NCI-H1105 (cell line): Measurements from ENCODE around the gene OR11H12.
"Not testable (repeated sequence)": the region's sequence is repeated elsewhere in the genome, so short reads cannot be mapped to it uniquely, and the experiment has no call there.

ENCODE experiments used
- DNase-seq: peaks from one replicate; lab custom pipeline; 2025; lab: John Stamatoyannopoulos, UW

The OR11H12 gene, protein sequence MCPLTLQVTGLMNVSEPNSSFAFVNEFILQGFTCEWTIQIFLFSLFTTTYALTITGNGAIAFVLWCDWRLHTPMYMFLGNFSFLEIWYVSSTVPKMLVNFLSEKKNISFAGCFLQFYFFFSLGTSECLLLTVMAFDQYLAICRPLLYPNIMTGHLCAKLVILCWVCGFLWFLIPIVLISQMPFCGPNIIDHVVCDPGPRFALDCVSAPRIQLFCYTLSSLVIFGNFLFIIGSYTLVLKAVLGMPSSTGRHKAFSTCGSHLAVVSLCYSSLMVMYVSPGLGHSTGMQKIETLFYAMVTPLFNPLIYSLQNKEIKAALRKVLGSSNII

DNA sequence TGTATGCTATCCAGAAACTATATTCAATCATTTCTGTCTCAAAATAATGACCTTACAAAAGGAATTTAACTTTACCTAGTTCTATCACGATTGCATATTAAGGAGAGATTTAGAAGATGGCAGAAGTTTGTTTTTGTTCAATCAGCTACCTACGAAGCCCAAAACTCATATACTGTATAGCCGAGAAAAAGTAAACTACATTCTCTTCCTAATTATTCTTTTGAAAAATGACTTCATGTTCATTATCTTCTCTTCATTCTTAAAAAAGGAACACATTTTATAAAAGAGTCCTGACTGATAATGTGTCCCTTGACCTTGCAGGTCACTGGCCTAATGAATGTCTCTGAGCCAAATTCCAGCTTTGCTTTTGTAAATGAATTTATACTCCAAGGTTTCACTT, at the start of gene OR11H12:
Gene OR11H12 (plus strand): TSS at position 301 of the 400 bp plus-strand sequence. CDS start 0 bp downstream, at position 301.
- DNase-seq = not testable (repeated sequence)

DNA sequence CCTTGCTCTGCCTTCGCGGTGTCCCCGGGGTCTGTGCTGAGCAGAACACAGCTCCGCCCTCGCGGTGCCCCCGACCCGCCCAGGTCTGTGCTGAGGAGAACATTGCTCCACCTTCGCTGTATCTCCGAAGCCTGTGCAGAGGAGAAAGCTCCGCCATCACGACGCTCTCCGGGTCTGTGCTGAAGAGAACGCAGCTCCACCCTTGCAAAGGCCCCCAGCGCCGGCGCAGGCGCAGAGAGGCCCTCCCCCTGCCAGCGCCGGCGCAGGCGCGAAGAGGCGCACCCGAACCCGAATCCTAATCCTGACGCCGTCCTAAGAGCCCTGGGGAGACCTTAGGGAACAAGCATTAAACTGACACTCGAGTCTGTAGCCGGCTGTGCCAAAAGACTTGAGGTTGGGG, 18.0 kb upstream of the OR11H12 start:
- DNase-seq = not testable (repeated sequence)

DNA sequence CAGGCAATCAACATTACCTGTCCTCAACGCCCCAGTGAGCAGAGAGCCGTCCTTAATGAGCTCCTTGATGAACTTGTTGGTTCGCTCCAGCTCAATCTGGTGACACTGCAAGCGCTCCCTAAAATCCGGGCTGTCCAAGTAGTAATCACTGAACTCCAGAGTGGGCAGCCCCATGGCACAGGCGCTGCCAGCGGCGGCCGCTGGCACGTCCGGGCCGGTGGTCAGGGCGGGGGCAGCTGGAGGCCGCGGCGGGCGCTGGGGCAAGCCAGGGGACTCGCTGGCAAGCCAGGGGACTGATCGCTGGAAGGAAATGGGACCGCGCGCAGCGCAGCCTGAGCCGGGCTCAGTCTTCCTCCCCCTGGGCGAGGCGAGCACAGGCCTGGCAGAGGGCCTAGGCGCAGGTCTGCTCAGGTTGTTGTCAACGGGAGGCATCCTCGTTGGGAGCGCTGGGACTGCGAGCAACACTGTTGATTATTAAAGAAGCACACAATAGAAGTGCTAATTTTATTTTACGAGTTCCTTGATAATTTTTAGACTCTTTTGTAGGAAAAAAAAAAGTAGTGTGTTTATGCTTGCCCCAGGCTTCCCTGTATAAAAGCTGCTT, 25.8 kb downstream of the OR11H12 start:
- DNase-seq = not testable (repeated sequence)

DNA sequence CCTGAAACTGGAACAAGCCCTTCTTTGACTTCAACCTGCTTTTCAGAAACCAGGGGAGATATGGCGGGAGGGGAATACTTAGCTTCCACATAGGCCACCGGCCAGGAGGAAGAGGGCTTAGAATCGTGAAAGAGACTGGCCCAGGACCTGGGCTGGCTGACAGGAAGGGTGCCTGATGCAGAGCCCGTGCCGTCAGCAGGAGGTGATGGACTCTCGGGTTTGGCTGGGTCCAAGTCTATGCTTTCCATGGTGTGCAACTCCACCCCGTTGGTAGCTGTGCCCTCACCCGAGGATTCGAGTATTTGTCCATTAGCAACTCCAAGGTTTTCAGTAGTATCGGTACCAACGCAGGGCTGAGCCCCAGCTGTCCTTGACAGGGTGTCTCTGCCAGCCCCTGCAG, 35.1 kb downstream of the OR11H12 start:
- DNase-seq = not testable (repeated sequence)

DNA sequence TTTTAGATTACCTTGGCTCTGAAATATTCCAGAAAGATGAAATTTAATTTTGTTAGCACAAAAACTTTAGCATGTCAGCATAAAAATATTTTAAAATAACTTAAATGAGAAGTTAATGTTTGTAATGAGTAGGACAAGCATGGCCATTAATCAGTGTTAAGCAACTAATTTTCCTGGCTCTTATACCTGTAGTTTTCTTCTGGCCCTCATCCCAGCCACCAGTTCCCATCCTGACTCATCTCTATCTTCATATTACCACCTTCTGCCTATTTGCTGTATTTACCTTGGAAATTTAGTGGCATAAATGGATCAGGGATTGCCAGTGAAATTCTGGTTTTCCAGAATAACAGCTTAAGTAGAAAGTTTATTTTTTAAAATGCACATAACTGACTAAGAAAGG, 37.1 kb downstream of the OR11H12 start:
- DNase-seq = not testable (repeated sequence)

DNA sequence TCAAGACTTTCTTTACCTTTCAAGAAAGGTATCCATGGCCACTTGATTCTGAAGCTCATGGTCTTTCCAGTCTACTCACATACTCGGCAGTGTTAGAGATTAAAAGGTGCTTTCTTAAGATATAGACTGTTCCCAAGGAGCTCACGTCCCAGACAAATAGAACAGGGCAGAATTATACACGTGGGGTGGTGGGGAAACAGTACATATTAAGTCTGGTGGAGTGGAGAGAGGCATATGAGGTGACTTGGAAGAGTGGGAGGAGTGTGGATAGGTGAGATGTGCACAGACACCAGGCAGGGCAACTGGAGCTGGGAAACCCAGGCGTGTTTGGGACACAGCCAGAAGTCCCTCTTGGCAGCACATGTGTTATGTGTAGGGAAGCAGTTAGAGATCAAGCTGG, 37.9 kb downstream of the OR11H12 start:
- DNase-seq = not testable (repeated sequence)

DNA sequence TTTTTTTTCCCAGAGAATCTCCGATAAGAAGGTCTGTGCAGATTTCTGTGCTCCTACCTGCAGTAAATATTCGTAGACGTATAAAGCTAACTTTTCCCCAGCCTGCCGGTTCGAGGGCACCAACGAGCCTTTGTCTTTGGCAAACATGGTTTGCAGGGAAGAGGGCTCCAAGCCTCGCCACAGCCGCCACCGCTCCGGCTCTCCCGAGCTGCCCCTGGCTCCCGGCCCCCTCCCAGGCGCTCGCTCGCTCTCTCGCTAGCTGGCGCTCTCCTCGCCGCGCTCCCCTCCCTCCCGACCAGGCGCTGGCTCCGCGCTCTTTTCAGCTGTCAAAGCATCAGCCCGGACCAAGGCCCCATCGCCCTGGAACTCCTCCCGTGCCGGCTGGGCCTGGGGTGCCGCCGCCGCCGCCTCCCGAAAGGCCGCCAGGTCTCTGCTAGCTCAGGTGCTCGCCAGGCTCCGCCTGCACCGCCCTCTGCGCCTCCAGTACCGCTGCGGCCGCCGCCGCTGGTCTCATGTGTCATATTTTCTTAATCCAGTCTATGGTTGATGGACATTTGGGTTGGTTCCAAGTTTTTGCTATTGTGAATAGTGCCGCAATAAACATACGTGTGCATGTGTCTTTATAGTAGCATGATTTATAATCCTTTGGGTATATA, 45.3 kb downstream of the OR11H12 start:
- not testable (repeated sequence) for DNase-seq
